ENCODE data around the gene FRMD5. TPM values are rescaled to one million over a fixed set of nuclear protein-coding genes. Genes with fewer than 3 reads are reported as not detected.

The FRMD5 gene
- total RNA-seq, 1 experiment from 2014 or later, result 17.4 TPM

DNA sequence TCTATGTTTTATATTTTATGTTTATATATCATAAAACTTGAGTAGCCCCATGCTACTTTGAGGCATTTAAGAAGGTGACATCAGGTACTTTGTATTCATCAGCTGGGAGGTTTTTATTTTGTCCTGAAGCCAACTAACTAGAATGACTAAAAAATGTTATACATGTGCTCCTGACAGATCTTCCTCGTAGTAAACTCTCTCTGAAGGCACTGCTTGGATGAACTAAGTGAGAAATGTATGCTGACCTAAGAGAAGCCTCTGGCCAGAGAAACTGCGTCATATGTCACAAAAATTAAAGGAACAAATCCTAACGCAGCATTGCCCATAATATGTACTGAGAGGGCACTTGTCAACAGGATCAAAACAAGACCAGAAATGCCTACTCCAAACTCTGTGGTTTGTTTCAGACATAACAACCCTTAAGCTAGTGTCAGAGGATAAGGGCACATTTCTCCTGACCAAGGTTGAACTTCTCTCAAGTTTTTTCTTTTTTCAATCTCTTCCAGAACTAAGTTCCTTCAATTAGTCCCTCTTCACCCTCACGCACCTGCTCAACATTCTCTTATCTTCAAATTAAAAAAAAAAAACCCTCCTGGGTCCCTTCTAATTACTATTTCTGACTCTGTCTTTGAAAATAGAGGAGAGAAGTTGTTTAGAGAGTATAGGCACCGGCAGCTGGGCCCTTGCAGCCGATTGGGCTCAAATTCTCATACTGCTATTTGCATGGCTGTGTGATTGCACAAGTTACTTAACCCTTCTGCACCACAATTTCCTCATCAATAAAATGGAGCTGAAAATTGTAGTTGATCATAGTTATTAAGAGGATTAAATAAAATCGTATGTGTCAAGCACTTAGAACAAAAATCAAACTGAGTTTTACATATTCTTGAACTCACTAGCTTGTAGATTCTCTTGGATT is 159.0 kb downstream of the FRMD5 start:
- TF ChIP-seq, protein P1, sequence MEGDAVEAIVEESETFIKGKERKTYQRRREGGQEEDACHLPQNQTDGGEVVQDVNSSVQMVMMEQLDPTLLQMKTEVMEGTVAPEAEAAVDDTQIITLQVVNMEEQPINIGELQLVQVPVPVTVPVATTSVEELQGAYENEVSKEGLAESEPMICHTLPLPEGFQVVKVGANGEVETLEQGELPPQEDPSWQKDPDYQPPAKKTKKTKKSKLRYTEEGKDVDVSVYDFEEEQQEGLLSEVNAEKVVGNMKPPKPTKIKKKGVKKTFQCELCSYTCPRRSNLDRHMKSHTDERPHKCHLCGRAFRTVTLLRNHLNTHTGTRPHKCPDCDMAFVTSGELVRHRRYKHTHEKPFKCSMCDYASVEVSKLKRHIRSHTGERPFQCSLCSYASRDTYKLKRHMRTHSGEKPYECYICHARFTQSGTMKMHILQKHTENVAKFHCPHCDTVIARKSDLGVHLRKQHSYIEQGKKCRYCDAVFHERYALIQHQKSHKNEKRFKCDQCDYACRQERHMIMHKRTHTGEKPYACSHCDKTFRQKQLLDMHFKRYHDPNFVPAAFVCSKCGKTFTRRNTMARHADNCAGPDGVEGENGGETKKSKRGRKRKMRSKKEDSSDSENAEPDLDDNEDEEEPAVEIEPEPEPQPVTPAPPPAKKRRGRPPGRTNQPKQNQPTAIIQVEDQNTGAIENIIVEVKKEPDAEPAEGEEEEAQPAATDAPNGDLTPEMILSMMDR (IDR thresholded peaks at IDR 0.05; ENCODE audit: insufficient read depth in 1 of 2, low read depth in 1 of 2, low read length in 1 of 2, severe bottlenecking in 1 of 2, unreplicated experiment in 1 of 2), result no peak
- no peak for DNase-seq
- Histone ChIP-seq H3K4me1 (no peaks in the 10 kb centered on the region), H3K4me3 (ENCODE audit: low read depth, low read length) (no peak overlapping the region), H3K27me3 (replicated peaks; ENCODE audit: control insufficient read depth, insufficient read depth, low read length) (no peaks in the 10 kb centered on the region), H3K36me3 (ENCODE audit: control insufficient read depth, insufficient read depth, low read length) (no peaks in the 10 kb centered on the region), H3K9me3 (no peaks in the 10 kb centered on the region)
- Mint-ChIP-seq H3K27me3 (ENCODE audit: insufficient read depth, unreplicated experiment) (no peaks in the 10 kb centered on the region), H3K36me3 (ENCODE audit: insufficient read depth, unreplicated experiment) (no peaks in the 10 kb centered on the region), H3K4me3 (ENCODE audit: unreplicated experiment) (no peak overlapping the region), H3K4me1 (ENCODE audit: low read depth, unreplicated experiment) (no peaks in the 10 kb centered on the region), H3K27ac (ENCODE audit: unreplicated experiment) (no peak overlapping the region), H3K9me3 (ENCODE audit: unreplicated experiment) (no peaks in the 10 kb centered on the region)
- CTCF ChIA-PET, result no interaction called here
- BruUV-seq (replicated peaks), result no TSS peak
- intact Hi-C loops (cut with micrococcal nuclease; ENCODE audit: unreplicated experiment), result no loop called here
- POLR2A ChIA-PET, result no interaction called here

DNA sequence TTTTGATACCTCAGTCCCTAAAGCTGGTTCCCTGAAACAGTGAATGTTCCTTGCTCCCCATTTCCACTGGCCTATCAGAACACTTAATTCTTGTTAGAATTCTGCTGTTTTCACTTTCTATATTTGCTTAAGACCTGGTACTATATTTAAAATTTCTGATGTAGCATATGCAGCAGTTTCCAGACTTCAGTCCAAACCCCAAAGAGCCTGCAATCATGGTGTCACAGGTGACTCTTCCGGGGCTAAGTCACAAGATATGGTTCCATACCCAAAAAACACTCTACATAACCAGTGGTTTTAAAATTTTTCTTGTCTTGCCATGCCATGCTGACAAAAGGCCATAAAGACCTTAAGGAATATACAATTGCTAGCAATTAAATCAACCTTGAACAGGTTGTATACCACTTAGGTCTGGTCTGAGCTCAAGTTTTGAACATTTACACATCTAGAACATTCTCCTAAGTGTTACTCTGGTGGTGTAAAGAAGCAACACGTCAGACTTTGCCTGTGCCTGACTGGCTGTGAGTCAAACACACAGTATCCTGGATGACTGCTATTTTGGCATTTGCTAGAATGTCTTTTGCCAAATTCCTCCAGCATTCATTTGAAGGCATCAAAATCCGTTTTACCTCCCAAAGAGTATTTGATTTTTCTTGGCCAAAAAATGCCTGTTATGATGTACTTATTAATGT is 160.0 kb downstream of the FRMD5 start:
- no peaks in the 10 kb centered on the region for H3K27me3 Mint-ChIP-seq (ENCODE audit: insufficient read depth, unreplicated experiment)
- no peaks in the 10 kb centered on the region for H3K4me1 Mint-ChIP-seq (ENCODE audit: low read depth, unreplicated experiment)
- DNase-seq, result no peak
- CTCF ChIA-PET, result no interaction called here
- H3K4me3 ChIP-seq (ENCODE audit: low read depth, low read length), result no peak overlapping the region
- H3K27ac Mint-ChIP-seq (ENCODE audit: unreplicated experiment), result no peak overlapping the region
- TF ChIP-seq, protein P1 (IDR thresholded peaks at IDR 0.05; ENCODE audit: insufficient read depth in 1 of 2, low read depth in 1 of 2, low read length in 1 of 2, severe bottlenecking in 1 of 2, unreplicated experiment in 1 of 2), result no peak
- POLR2A ChIA-PET, result no interaction called here
- no peaks in the 10 kb centered on the region for H3K36me3 ChIP-seq (ENCODE audit: control insufficient read depth, insufficient read depth, low read length)
- no peaks in the 10 kb centered on the region for H3K27me3 ChIP-seq (replicated peaks; ENCODE audit: control insufficient read depth, insufficient read depth, low read length)
- H3K9me3 Mint-ChIP-seq (ENCODE audit: unreplicated experiment), result no peaks in the 10 kb centered on the region
- no peaks in the 10 kb centered on the region for H3K9me3 ChIP-seq
- intact Hi-C loops (cut with micrococcal nuclease; ENCODE audit: unreplicated experiment), result no loop called here
- no peaks in the 10 kb centered on the region for H3K36me3 Mint-ChIP-seq (ENCODE audit: insufficient read depth, unreplicated experiment)
- no peak overlapping the region for H3K4me3 Mint-ChIP-seq (ENCODE audit: unreplicated experiment)
- BruUV-seq (replicated peaks), result no TSS peak
- H3K4me1 ChIP-seq, result no peaks in the 10 kb centered on the region; the same call in 1 of the 2 replicates

DNA sequence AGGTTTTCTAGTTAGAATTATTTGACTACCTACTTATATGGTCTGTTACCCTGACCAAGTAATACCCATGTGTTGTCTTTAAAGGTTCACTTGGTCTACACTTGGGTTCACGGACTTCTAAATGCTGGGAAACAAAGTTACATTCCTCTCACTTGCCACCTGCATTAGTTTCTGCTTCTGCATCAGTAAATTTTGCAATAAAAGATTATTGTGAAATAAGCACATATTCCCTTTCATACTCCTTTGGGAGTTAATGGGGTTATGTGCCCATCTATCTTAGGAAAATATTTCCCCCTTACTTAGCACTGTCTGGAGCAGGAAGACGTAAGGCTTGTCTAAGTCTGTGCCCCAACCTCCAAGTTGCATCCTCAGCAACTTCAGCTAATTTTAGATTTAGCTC is 160.7 kb downstream of the FRMD5 start:
- no peaks in the 10 kb centered on the region for H3K9me3 Mint-ChIP-seq (ENCODE audit: unreplicated experiment)
- peaks cover 6% of the 10 kb centered on the region for H3K4me1 Mint-ChIP-seq (ENCODE audit: low read depth, unreplicated experiment)
- no peak for DNase-seq
- intact Hi-C loops (cut with micrococcal nuclease; ENCODE audit: unreplicated experiment), result no loop called here
- H3K4me3 ChIP-seq (ENCODE audit: low read depth, low read length), result no peak overlapping the region
- H3K27me3 ChIP-seq (replicated peaks; ENCODE audit: control insufficient read depth, insufficient read depth, low read length), result no peaks in the 10 kb centered on the region
- POLR2A ChIA-PET, result no interaction called here
- BruUV-seq (replicated peaks), result no TSS peak
- H3K27me3 Mint-ChIP-seq (ENCODE audit: insufficient read depth, unreplicated experiment), result no peaks in the 10 kb centered on the region
- TF ChIP-seq, protein P1 (IDR thresholded peaks at IDR 0.05; ENCODE audit: insufficient read depth in 1 of 2, low read depth in 1 of 2, low read length in 1 of 2, severe bottlenecking in 1 of 2, unreplicated experiment in 1 of 2), result no peak
- H3K27ac Mint-ChIP-seq (ENCODE audit: unreplicated experiment), result no peak overlapping the region
- CTCF ChIA-PET, result no interaction called here
- H3K4me1 ChIP-seq, result peaks cover 5% of the 10 kb centered on the region; the same call in 1 of the 2 replicates
- no peaks in the 10 kb centered on the region for H3K36me3 ChIP-seq (ENCODE audit: control insufficient read depth, insufficient read depth, low read length)
- H3K4me3 Mint-ChIP-seq (ENCODE audit: unreplicated experiment), result no peak overlapping the region
- H3K36me3 Mint-ChIP-seq (ENCODE audit: insufficient read depth, unreplicated experiment), result no peaks in the 10 kb centered on the region
- H3K9me3 ChIP-seq, result no peaks in the 10 kb centered on the region
